CD14-positive monocyte (primary cell): ENCODE data around the gene LDLRAD4. TPM values are rescaled to one million over a fixed set of nuclear protein-coding genes. Genes with fewer than 3 reads are reported as not detected.
A peak's percentile ranks its signal among the peaks of the same experiment; 100 is the strongest.

ENCODE experiments used
- DNase-seq, 3 donors: peaks; one replicate each; pipeline ENCODE4 v3.0.0-alpha.2; 2011 to 2022
- H2AFZ ChIP-seq: 2 replicates; pipeline ENCODE4 v1.6.0; 2012; ENCODE audit warnings: mild to moderate bottlenecking, low read depth, low read length, inconsistent platforms; ENCODE audit not compliant: insufficient read depth, poor library complexity, severe bottlenecking
- H3K27ac ChIP-seq, 2 donors: 1 replicate in 1 of 2; 2 replicates in 1 of 2; pipeline ENCODE4 v1.5.1; 2012 to 2013; ENCODE audit warnings: low read length in 2 of 2, control low read depth in 1 of 2, inconsistent platforms in 1 of 2, low read depth in 1 of 2, mild to moderate bottlenecking in 1 of 2
- H3K27me3 ChIP-seq, 2 donors: one replicate each; pipeline versions ENCODE4 v1.6.0 to v1.6.1; 2011 to 2013; ENCODE audit warnings: low read length in 2 of 2; ENCODE audit not compliant: control insufficient read depth in 2 of 2, insufficient read depth in 2 of 2
- H3K36me3 ChIP-seq, 2 donors: replicated peaks in 1 of 2; 1 replicate in 1 of 2; 2 replicates in 1 of 2; pipeline versions ENCODE4 v1.5.1 to v1.6.1; 2012 to 2013; ENCODE audit warnings: low read length in 2 of 2, control low read depth in 1 of 2, inconsistent platforms in 1 of 2, mild to moderate bottlenecking in 1 of 2; ENCODE audit not compliant: insufficient read depth in 2 of 2, control insufficient read depth in 1 of 2
- H3K4me1 ChIP-seq, 2 donors: 1 replicate in 1 of 2; 2 replicates in 1 of 2; pipeline versions ENCODE4 v1.5.1 to v1.6.1; 2012 to 2013; ENCODE audit warnings: low read length in 2 of 2, control low read depth in 1 of 2, inconsistent platforms in 1 of 2, mild to moderate bottlenecking in 1 of 2, moderate library complexity in 1 of 2; ENCODE audit not compliant: insufficient read depth in 2 of 2, control insufficient read depth in 1 of 2
- H3K4me2 ChIP-seq: replicated peaks from 2 replicates; pipeline ENCODE3; 2012; ENCODE audit warnings: low read length, moderate library complexity, mild to moderate bottlenecking; ENCODE audit not compliant: poor library complexity, severe bottlenecking; ENCODE audit errors: extremely low read depth
- H3K4me3 ChIP-seq, 3 experiments: fragments of 200-600 bp in 1 of 3; sonication (generic) in 1 of 3; replicated peaks in 1 of 3; 1 replicate in 2 of 3; 2 replicates in 1 of 3; pipeline ENCODE4 v1.5.1; 2011 to 2013; ENCODE audit warnings: low read length in 3 of 3, mild to moderate bottlenecking in 3 of 3, control low read depth in 2 of 3, low read depth in 2 of 3, inconsistent platforms in 1 of 3, moderate library complexity in 1 of 3
- H3K79me2 ChIP-seq: 2 replicates; pipeline ENCODE4 v1.6.0; 2012; ENCODE audit warnings: mild to moderate bottlenecking, control low read depth, inconsistent platforms, low read length, moderate library complexity; ENCODE audit not compliant: insufficient read depth
- H3K9ac ChIP-seq: 2 replicates; pipeline ENCODE4 v1.6.0; 2017; ENCODE audit warnings: low read length, mild to moderate bottlenecking; ENCODE audit not compliant: insufficient read depth, poor library complexity, severe bottlenecking
- H3K9me3 ChIP-seq, 2 donors: replicated peaks in 1 of 2; 1 replicate in 1 of 2; 2 replicates in 1 of 2; pipeline versions ENCODE4 v1.5.1 to v1.6.1; 2012 to 2013; ENCODE audit warnings: low read length in 2 of 2, control low read depth in 1 of 2; ENCODE audit not compliant: control insufficient read depth in 1 of 2, insufficient read depth in 1 of 2
- H4K20me1 ChIP-seq: 2 replicates; pipeline ENCODE4 v1.6.0; 2012; ENCODE audit warnings: mild to moderate bottlenecking, low read length, control low read depth, moderate library complexity; ENCODE audit not compliant: insufficient read depth
- H3K27ac Mint-ChIP-seq, 7 donors: one replicate each; pipeline ENCODE4 v1.8.0; 2020; ENCODE audit warnings: mild to moderate bottlenecking in 7 of 7, mixed read lengths in 7 of 7, moderate library complexity in 6 of 7, inconsistent platforms in 2 of 7
- H3K27me3 Mint-ChIP-seq, 3 donors: one replicate each; pipeline ENCODE4 v1.8.0; 2021 to 2022; ENCODE audit warnings: low read depth in 3 of 3, mild to moderate bottlenecking in 3 of 3, mixed read lengths in 3 of 3, moderate library complexity in 3 of 3, inconsistent platforms in 1 of 3
- H3K36me3 Mint-ChIP-seq, 2 donors: one replicate each; pipeline ENCODE4 v1.8.0; 2020; ENCODE audit warnings: mixed read lengths in 2 of 2, inconsistent platforms in 1 of 2, mild to moderate bottlenecking in 1 of 2
- H3K4me1 Mint-ChIP-seq: one replicate; pipeline ENCODE4 v1.8.0; 2020; ENCODE audit warnings: mild to moderate bottlenecking, mixed read lengths
- H3K4me3 Mint-ChIP-seq, 2 donors: one replicate each; pipeline ENCODE4 v1.8.0; 2020; ENCODE audit warnings: mild to moderate bottlenecking in 2 of 2, mixed read lengths in 2 of 2, moderate library complexity in 1 of 2
- H3K9me3 Mint-ChIP-seq, 7 donors: one replicate each; pipeline ENCODE4 v1.8.0; 2020 to 2022; ENCODE audit warnings: mixed read lengths in 7 of 7, mild to moderate bottlenecking in 6 of 7, moderate library complexity in 6 of 7, inconsistent platforms in 2 of 7
- WGBS: methylation state at CpG from one replicate; pipeline ENCODE4 v1.1.5; 2013; ENCODE audit warnings: missing lambda C conversion rate; ENCODE audit not compliant: insufficient coverage; 5-methylcytosine and 5-hydroxymethylcytosine counted together
- intact Hi-C, 2 donors: fragments of 100-400 bp; cut with micrococcal nuclease; formaldehyde crosslinking; loops; one replicate each; pipeline versions ENCODE4 v1.15.0 to v1.15.1; 2023
- polyA plus RNA-seq, 3 donors: library from polyadenylated mRNA; depleted of rRNA in 1 of 3; unstranded in 2 of 3; stranded (reverse) in 1 of 3; fragments of 300-500 nt in 2 of 3; fragments of >200 nt in 1 of 3; fragmentation: Illumina TruSeq in 2 of 3; gene quantifications; 1 replicate in 2 of 3; 2 replicates in 1 of 3; pipeline ENCODE4 v1.2.3, GENCODE V29; 2012 to 2021
- TF ChIP-seq, protein P1 (sequence below): fragments of 200-600 bp; IDR thresholded peaks from one replicate; pipeline ENCODE4 v1.8.0; 2022; ENCODE audit warnings: antibody characterized with exemption, mild to moderate bottlenecking

Gene LDLRAD4
- polyA plus RNA-seq, 3 donors = 13.5 to 15.4 (median 13.8) TPM

GRCh38 chr18:13576598-13576997, 358.0 kb downstream of the LDLRAD4 start:
- Histone ChIP-seq H3K4me1 (peaks cover 48% of the 10 kb centered on the region in 2 donors), H3K36me3 (no peaks in the 10 kb centered on the region), H3K4me3 (peak overlapping the region in 1 of 3 experiments; percentile 27), H3K9ac (peak overlapping the region; percentile 46), H2AFZ (no peak overlapping the region), H3K79me2 (peaks cover 12% of the 10 kb centered on the region), H3K9me3 (no peaks in the 10 kb centered on the region), H3K4me2 (peak overlapping the region; percentile 68), H3K27ac (peak overlapping the region; percentile 89 to 92), H3K27me3 (no peaks in the 10 kb centered on the region), H4K20me1 (no peaks in the 10 kb centered on the region)
- Mint-ChIP-seq H3K27me3 (peaks cover 0 to 2% (median 2%) of the 10 kb centered on the region in 3 donors), H3K4me1 (peaks cover 46% of the 10 kb centered on the region), H3K9me3 (no peaks in the 10 kb centered on the region), H3K27ac (peak overlapping the region; percentile 95 to 98 (median 98)), H3K4me3 (peak overlapping the region; percentile 16 to 46), H3K36me3 (peaks cover 11 to 16% of the 10 kb centered on the region in 2 donors)
- intact Hi-C loops = loop anchor here in 1 of 2 donors (10.0 kb wide), 1 partner anchor 362 kb away; the partner anchor contains the start of gene LDLRAD4
- WGBS = 92% methylated on average over 2 of the region's 6 CpGs
- no peak for DNase-seq
- TF ChIP-seq, protein P1, sequence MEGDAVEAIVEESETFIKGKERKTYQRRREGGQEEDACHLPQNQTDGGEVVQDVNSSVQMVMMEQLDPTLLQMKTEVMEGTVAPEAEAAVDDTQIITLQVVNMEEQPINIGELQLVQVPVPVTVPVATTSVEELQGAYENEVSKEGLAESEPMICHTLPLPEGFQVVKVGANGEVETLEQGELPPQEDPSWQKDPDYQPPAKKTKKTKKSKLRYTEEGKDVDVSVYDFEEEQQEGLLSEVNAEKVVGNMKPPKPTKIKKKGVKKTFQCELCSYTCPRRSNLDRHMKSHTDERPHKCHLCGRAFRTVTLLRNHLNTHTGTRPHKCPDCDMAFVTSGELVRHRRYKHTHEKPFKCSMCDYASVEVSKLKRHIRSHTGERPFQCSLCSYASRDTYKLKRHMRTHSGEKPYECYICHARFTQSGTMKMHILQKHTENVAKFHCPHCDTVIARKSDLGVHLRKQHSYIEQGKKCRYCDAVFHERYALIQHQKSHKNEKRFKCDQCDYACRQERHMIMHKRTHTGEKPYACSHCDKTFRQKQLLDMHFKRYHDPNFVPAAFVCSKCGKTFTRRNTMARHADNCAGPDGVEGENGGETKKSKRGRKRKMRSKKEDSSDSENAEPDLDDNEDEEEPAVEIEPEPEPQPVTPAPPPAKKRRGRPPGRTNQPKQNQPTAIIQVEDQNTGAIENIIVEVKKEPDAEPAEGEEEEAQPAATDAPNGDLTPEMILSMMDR = no peak

DNA sequence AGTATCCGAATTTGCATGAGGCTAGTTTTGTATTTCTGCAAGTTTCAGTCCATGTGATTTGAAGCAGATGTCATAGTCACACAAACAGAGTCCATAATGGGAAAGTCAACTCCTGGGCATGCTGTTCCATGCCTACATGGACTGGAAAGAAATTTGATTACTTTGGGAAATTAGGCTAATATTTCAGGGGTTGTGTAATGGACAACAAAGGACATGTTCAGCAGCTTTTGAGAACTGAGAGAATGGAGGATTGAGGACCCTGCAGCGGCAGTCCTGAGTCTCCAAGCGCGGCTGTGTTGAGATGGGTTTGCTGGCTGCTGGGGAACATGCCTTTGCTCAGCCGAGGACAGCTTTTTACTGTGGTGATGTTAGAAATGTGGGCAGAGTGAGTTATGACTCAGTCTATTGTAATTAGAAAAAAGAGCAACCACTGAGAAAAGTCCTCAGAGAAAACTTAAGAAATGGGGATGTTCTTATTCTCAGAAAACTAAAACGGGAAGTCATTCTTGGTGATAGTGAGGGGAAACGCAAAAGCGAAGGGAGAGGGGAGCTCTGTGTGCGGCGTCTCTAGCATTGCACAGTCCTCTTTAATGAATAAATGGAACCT, 358.6 kb downstream of the LDLRAD4 start:
- H3K27ac Mint-ChIP-seq = peak overlapping the region; percentile 95 to 98 (median 98)
- 8% methylated on average over 10 of the region's 10 CpGs for WGBS
- Histone ChIP-seq H3K79me2 (peaks cover 16% of the 10 kb centered on the region), H4K20me1 (no peaks in the 10 kb centered on the region), H3K4me1 (peaks cover 48% of the 10 kb centered on the region in 2 donors), H3K9ac (peak overlapping the region; percentile 55), H3K36me3 (no peaks in the 10 kb centered on the region), H3K4me2 (peak overlapping the region; percentile 68), H2AFZ (no peak overlapping the region), H3K27me3 (no peaks in the 10 kb centered on the region), H3K9me3 (no peaks in the 10 kb centered on the region), H3K27ac (peak overlapping the region; percentile 89 to 92), H3K4me3 (peak overlapping the region; percentile 20 to 58 (median 24))
- peaks cover 0 to 2% (median 0%) of the 10 kb centered on the region in 7 donors for H3K9me3 Mint-ChIP-seq
- peaks cover 46% of the 10 kb centered on the region for H3K4me1 Mint-ChIP-seq
- DNase-seq = peak; percentile 82 to 92 (median 88)
- H3K36me3 Mint-ChIP-seq = peaks cover 11 to 19% of the 10 kb centered on the region in 2 donors
- intact Hi-C loops = loop anchor here in 1 of 2 donors (1.0 to 10.0 kb wide), 2 partner anchors 10 to 362 kb away; partner anchors contain the start of gene LDLRAD4
- TF ChIP-seq, protein P1 = no peak
- H3K4me3 Mint-ChIP-seq = peak overlapping the region; percentile 53 to 75
- H3K27me3 Mint-ChIP-seq = peaks cover 2% of the 10 kb centered on the region in 3 donors
